ENCODE data around the gene TUBA4A.

The TUBA4A gene

DNA sequence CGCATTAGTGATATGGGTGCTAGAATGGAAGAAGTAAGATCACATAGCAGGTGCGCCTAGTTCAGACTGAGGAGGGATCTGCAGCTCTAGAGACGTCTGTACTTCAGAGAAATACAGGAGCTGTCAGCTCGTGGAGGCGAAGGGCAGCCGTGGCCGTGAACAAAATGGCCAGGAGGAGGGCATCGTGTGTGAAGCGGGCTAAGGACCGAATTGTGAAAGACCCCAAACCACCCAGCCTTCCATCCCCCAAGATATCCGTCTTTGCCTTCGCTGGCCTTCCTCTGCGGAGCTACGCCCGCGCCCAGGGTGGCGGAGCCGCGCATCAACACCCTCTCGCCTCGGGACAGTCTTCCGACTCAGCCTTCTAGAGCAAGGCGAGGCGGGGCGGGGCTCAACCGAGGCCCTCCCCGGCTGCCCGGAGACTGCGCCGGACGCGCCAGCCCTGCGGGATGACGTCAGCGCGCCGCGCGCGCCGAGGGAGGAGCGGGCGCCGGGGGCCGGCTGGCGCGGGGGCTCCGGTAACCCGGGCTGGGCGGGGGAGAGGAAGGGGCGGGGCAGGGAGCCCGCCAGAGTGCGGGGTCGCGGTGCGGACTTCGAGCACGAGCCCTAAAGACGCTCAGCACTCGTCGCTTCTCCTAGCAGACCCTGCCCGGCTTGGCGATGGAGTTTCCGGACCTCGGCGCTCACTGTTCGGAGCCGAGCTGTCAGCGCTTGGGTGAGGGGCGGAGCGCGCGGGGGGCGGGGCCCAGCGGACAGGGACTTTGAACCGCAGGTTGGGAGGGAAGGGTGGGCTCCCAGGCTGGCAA, 47.2 kb downstream of the TUBA4A start, which contains the start of gene ZFAND2B (continued):
- TF ChIP-seq, protein P1, sequence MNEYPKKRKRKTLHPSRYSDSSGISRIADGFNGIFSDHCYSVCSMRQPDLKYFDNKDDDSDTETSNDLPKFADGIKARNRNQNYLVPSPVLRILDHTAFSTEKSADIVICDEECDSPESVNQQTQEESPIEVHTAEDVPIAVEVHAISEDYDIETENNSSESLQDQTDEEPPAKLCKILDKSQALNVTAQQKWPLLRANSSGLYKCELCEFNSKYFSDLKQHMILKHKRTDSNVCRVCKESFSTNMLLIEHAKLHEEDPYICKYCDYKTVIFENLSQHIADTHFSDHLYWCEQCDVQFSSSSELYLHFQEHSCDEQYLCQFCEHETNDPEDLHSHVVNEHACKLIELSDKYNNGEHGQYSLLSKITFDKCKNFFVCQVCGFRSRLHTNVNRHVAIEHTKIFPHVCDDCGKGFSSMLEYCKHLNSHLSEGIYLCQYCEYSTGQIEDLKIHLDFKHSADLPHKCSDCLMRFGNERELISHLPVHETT (tag by site-specific recombination; IDR thresholded peaks at IDR 0.05) = no peak
- TF ChIP-seq, protein P2, sequence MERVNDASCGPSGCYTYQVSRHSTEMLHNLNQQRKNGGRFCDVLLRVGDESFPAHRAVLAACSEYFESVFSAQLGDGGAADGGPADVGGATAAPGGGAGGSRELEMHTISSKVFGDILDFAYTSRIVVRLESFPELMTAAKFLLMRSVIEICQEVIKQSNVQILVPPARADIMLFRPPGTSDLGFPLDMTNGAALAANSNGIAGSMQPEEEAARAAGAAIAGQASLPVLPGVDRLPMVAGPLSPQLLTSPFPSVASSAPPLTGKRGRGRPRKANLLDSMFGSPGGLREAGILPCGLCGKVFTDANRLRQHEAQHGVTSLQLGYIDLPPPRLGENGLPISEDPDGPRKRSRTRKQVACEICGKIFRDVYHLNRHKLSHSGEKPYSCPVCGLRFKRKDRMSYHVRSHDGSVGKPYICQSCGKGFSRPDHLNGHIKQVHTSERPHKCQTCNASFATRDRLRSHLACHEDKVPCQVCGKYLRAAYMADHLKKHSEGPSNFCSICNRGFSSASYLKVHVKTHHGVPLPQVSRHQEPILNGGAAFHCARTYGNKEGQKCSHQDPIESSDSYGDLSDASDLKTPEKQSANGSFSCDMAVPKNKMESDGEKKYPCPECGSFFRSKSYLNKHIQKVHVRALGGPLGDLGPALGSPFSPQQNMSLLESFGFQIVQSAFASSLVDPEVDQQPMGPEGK (tag by site-specific recombination; IDR thresholded peaks at IDR 0.05) = peak; percentile 84
- TF ChIP-seq SCRT2 (tag by site-specific recombination; IDR thresholded peaks at IDR 0.05) (no peak), YY1 (tag by site-specific recombination; IDR thresholded peaks at IDR 0.05) (no peak), ZNF146 (tag by site-specific recombination; IDR thresholded peaks at IDR 0.05) (no peak), ZBTB1 (tag by site-specific recombination; IDR thresholded peaks at IDR 0.05) (no peak), ZNF391 (tag by site-specific recombination; IDR thresholded peaks at IDR 0.05; ENCODE audit: borderline replicate concordance, low read depth) (peak; percentile 33; the same call in 1 of the 2 replicates), ZNF324 (tag by site-specific recombination; IDR thresholded peaks at IDR 0.05) (0 out of 2 replicates have a peak, but pooled peaks have one; percentile 41), ZNF121 (tag by site-specific recombination; IDR thresholded peaks at IDR 0.05) (no peak), ZNF629 (tag by site-specific recombination; IDR thresholded peaks at IDR 0.05) (peak; percentile 47; the same call in 1 of the 2 replicates), ZNF140 (tag by site-specific recombination; IDR thresholded peaks at IDR 0.05) (no peak), ZNF366 (tag by site-specific recombination; conservative IDR thresholded peaks at IDR 0.05) (no peak), ZNF175 (tag by site-specific recombination; IDR thresholded peaks at IDR 0.05) (no peak), ZBTB20 (tag by site-specific recombination; IDR thresholded peaks at IDR 0.05) (no peak; the same call in 1 of the 2 replicates), ZNF221 (tag by site-specific recombination; IDR thresholded peaks at IDR 0.05; ENCODE audit: borderline replicate concordance) (no peak), ZNF501 (tag by site-specific recombination; IDR thresholded peaks at IDR 0.05) (0 out of 2 replicates have a peak, but pooled peaks have one; percentile 47), GLI2 (tag by site-specific recombination; IDR thresholded peaks at IDR 0.05; ENCODE audit: borderline replicate concordance, low read depth) (no peak)
- TF ChIP-seq, protein P3, sequence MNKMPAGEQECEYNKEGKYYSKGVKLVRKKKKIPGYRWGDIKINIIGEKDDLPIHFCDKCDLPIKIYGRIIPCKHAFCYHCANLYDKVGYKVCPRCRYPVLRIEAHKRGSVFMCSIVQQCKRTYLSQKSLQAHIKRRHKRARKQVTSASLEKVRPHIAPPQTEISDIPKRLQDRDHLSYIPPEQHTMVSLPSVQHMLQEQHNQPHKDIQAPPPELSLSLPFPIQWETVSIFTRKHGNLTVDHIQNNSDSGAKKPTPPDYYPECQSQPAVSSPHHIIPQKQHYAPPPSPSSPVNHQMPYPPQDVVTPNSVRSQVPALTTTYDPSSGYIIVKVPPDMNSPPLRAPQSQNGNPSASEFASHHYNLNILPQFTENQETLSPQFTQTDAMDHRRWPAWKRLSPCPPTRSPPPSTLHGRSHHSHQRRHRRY (tag by site-specific recombination; IDR thresholded peaks at IDR 0.05) = no peak
- TF ChIP-seq, protein P4, sequence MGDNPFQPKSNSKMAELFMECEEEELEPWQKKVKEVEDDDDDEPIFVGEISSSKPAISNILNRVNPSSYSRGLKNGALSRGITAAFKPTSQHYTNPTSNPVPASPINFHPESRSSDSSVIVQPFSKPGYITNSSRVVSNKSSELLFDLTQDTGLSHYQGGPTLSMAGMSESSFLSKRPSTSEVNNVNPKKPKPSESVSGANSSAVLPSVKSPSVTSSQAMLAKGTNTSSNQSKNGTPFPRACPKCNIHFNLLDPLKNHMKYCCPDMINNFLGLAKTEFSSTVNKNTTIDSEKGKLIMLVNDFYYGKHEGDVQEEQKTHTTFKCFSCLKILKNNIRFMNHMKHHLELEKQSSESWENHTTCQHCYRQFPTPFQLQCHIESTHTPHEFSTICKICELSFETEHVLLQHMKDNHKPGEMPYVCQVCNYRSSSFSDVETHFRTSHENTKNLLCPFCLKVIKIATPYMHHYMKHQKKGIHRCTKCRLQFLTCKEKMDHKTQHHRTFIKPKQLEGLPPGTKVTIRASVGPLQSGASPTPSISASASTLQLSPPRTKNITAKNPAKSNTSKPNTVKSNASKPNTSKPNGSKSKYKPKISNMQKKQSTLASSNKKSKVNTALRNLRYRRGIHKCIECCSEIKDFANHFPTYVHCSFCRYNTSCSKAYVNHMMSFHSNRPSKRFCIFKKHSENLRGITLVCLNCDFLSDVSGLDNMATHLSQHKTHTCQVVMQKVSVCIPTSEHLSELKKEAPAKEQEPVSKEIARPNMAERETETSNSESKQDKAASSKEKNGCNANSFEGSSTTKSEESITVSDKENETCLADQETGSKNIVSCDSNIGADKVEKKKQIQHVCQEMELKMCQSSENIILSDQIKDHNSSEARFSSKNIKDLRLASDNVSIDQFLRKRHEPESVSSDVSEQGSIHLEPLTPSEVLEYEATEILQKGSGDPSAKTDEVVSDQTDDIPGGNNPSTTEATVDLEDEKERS (tag by site-specific recombination; IDR thresholded peaks at IDR 0.05) = no peak
- TF ChIP-seq, protein P5, sequence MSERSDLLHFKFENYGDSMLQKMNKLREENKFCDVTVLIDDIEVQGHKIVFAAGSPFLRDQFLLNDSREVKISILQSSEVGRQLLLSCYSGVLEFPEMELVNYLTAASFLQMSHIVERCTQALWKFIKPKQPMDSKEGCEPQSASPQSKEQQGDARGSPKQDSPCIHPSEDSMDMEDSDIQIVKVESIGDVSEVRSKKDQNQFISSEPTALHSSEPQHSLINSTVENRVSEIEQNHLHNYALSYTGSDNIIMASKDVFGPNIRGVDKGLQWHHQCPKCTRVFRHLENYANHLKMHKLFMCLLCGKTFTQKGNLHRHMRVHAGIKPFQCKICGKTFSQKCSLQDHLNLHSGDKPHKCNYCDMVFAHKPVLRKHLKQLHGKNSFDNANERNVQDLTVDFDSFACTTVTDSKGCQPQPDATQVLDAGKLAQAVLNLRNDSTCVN (tag by site-specific recombination; optimal IDR thresholded peaks at IDR 0.05) = peak; percentile 85
- TF ChIP-seq, protein P6, sequence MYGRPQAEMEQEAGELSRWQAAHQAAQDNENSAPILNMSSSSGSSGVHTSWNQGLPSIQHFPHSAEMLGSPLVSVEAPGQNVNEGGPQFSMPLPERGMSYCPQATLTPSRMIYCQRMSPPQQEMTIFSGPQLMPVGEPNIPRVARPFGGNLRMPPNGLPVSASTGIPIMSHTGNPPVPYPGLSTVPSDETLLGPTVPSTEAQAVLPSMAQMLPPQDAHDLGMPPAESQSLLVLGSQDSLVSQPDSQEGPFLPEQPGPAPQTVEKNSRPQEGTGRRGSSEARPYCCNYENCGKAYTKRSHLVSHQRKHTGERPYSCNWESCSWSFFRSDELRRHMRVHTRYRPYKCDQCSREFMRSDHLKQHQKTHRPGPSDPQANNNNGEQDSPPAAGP (tag by site-specific recombination; IDR thresholded peaks at IDR 0.05) = no peak
- TF ChIP-seq, protein P7, sequence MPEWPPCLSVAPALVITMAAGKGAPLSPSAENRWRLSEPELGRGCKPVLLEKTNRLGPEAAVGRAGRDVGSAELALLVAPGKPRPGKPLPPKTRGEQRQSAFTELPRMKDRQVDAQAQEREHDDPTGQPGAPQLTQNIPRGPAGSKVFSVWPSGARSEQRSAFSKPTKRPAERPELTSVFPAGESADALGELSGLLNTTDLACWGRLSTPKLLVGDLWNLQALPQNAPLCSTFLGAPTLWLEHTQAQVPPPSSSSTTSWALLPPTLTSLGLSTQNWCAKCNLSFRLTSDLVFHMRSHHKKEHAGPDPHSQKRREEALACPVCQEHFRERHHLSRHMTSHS (tag by site-specific recombination; IDR thresholded peaks at IDR 0.05) = no peak
- TF ChIP-seq, protein P8, sequence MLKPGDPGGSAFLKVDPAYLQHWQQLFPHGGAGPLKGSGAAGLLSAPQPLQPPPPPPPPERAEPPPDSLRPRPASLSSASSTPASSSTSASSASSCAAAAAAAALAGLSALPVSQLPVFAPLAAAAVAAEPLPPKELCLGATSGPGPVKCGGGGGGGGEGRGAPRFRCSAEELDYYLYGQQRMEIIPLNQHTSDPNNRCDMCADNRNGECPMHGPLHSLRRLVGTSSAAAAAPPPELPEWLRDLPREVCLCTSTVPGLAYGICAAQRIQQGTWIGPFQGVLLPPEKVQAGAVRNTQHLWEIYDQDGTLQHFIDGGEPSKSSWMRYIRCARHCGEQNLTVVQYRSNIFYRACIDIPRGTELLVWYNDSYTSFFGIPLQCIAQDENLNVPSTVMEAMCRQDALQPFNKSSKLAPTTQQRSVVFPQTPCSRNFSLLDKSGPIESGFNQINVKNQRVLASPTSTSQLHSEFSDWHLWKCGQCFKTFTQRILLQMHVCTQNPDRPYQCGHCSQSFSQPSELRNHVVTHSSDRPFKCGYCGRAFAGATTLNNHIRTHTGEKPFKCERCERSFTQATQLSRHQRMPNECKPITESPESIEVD (tag by site-specific recombination; IDR thresholded peaks at IDR 0.05) = no peak
- TF ChIP-seq, protein P9, sequence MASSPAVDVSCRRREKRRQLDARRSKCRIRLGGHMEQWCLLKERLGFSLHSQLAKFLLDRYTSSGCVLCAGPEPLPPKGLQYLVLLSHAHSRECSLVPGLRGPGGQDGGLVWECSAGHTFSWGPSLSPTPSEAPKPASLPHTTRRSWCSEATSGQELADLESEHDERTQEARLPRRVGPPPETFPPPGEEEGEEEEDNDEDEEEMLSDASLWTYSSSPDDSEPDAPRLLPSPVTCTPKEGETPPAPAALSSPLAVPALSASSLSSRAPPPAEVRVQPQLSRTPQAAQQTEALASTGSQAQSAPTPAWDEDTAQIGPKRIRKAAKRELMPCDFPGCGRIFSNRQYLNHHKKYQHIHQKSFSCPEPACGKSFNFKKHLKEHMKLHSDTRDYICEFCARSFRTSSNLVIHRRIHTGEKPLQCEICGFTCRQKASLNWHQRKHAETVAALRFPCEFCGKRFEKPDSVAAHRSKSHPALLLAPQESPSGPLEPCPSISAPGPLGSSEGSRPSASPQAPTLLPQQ (tag by site-specific recombination; IDR thresholded peaks at IDR 0.05) = no peak
